HG02588 (cell line): ENCODE measurements around the gene ATG9A.

Experiments used
- ATAC-seq: cut with Tn5 transposase; IDR thresholded peaks from one replicate; pipeline ENCODE4 v1.9.1; 2021; ENCODE audit warnings: mild to moderate bottlenecking, moderate library complexity; ENCODE audit not compliant: unreplicated experiment

Gene ATG9A

DNA sequence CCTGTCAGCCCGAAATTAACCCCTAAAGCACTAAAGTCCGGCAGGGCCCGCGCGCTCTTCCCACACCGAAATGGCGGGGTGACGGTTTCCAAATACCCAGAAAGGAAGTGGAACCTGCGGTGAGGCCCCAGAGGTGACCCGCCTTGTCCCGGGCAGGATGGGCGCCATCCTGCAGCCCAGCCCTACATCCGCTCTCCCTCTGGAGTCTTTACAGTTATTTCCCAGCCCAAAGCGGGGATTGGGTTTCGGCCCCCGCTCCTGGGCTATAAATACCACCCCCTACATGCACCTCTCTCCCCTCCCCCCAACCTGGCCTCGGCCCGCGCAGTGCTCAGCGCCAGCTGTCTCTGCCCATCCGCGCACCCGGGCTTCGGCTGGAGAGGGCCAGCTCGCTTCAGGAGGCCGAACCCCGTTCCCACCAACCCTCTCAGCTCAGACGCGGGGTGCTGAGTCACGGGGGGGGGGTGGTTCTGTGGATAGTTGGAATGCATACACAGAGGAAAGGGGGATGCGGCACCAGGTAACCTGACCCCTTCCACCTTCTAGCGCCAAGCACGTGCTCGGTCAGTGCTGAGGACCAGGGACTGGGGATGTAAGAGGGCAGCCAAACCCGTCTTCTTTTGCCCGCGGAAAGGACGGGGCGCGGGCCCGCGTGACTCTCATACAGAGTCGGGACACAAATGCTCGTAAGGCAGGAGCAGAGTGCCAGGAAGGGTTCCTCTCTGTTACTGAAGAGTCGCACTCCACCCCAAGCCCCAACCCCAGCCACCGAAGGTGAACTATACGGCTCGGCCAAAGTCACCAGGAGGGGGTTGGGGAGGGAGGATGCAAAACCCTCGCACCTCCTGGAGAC is 23.7 kb upstream of the ATG9A start, which contains the start of gene TUBA4B:
TUBA4B (plus strand) TSS at position 344 of the 853 bp plus-strand sequence; CDS start at position 509, 165 bp downstream.
- ATAC-seq = peak; percentile 9

DNA sequence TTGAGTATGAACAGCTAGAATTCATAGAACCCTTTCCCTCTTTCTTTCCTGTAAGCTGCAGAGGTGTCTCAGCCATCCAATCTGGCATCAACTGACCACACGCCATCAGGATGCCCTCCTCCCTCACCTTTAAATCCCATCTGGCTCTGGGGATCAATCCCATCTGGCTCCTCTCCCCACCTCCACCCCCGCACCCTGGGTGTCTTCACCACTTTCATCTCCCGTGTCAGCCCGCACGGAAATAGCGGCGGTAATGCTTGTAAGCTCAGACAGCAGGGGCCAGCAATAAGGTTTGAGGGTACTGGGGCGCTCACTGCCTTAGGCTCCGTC is 23.1 kb upstream of the ATG9A start:
- ATAC-seq = no peak

DNA sequence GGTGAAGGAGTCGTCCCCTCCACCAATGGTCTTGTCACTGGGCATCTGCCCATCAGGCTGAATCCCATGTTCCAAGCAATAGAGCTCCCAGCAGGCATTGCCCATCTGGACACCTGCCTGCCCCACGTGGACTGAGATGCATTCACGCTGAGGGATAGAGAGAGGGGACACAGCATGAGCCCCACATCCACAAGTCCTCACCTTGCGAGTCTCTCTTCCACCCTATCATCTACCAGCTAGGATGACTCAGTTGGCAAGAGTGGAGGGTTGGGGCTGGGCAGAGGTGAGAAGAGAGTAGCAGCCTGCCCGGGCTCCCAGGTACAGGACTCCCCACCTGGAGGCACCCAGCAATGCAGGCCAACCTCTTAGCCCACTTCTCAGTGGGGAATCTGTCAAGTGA is 22.6 kb upstream of the ATG9A start:
- ATAC-seq = no peak

DNA sequence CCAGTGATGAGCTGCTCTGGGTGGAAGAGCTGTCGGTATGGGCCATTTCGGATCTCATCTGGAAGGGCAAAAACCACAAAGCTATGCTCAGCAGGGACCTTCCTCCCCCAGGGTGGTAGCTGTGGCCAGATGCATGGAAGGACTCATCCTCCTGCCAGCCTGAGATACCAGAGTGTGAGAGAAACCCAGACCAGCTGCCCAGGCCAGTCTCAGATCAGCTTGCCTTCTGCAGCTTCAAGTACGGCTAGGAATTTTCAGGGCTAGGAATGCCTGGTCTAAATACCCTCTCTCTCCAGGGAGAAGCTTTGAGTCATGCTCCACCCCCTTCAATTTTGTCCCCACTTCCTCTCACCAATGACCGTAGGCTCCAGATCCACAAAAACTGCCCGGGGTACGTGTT is 22.2 kb upstream of the ATG9A start:
- no peak for ATAC-seq

DNA sequence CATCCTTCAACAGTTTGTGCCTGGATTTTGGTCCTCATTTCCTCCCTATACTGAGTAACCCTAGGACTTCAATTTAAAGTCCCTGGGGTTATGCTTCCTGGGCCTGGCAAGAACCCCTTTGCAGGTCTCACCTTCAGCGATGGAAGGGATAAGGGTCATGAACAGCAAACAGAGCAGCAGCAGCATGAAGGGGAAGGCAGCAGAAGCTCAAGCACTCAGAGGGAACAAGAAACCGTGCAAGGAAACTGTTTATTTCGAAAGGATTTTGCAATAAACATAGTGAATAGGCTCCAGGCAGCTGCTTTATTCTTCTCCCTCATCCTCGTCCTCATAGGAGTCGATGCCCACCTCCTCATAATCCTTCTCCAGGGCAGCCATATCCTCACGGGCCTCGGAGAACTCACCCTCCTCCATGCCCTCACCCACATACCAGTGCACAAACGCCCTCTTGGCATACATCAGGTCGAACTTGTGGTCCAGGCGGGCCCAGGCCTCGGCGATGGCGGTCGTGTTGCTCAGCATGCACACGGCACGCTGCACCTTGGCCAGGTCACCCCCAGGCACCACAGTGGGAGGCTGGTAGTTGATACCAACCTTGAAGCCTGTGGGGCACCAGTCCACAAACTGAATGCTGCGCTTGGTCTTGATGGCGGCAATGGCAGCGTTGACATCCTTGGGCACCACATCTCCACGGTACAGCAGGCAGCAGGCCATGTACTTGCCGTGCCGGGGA is 20.8 kb upstream of the ATG9A start:
- ATAC-seq = no peak

DNA sequence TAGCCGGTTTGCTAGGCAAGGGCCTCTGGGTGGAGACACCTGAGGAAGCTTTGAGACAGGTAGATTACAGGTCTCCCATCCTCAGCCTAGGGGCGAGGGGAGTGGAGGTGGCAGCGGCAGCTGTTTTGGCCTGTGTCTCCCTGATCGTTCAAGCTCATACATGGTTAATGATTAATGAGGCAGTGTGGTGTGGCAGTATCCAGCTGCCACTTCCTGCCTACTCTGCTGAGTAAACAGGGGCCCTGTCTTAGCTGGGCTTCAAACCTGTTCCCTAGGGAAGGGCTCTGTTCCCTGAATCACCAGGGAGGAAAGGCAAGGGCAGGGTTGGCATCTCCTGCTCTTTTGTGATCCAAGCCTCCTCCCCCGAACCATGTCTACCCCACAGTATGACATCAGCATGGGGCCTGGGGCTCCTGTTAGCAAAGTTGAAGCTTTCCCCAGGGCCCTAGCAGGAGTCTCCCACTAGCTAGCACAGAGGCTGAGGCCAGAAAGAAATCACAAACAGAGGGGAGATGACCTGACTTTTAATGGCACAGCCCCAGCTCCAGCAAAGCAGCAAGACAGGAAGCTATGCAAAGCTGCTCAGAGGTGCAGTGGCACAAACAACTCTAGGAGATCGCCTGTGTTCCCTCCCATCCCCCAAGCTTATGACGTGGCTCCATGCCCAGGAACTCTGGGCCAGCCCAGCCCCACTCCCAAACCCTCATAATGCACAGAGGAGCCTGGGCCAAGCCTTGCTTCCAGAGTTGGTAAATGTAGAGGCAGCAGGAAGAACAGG is 20.0 kb upstream of the ATG9A start:
- peak; percentile 36 for ATAC-seq

DNA sequence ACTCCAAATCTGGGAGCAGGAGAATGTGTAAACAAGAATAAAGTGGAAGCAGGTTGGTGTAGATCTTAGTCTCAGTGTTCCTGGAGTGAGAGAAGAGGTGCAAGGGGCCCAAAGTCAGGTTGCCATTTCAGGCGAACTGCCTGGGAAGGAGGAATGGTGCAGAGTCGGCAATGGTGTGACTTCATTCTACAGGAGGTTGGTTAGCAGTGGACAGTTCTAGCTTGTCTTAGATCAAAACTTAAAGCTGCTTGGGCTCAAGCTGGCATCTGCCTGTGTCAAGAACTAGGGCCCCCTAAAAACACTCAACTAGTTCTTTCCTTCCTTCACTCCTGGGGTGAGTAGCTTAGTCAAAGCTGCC is 19.4 kb upstream of the ATG9A start:
- no peak for ATAC-seq

DNA sequence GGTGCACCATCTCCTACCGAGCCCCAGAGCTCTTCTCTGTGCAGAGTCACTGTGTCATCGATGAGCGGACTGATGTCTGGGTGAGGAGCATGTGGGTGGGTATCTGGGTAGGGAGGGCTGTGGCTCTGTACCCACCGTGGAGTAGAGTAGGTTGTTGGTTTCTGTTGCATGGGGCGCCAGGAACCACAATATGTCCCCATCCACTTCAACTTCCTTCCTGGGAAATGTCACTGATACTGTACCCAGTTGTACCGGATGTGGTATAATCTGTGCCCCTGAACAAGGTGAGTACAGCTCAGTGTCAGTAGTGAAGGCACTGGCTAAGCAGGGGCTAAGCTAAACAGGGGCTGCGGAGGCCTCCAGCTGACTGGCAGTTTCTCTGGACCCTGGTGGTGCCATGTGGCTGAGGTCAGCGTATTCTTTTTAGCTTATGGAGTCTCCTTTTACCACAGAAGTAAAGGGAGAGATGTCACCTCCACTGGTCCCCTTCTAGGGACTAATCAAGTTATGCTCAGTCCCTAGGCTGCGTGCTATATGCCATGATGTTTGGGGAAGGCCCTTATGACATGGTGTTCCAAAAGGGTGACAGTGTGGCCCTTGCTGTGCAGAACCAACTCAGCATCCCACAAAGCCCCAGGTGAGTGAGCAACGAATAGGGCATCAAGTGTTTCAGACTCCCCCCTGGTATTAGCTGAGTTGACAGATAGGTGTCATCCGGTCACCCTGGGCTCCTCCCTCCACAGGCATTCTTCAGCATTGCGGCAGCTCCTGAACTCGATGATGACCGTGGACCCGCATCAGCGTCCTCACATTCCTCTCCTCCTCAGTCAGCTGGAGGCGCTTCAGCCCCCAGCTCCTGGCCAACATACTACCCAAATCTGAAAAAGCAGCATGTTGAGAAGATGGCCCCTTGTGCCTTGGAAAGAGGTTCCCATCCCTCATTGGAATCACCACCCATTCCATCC is 18.5 kb upstream of the ATG9A start:
- ATAC-seq = no peak

DNA sequence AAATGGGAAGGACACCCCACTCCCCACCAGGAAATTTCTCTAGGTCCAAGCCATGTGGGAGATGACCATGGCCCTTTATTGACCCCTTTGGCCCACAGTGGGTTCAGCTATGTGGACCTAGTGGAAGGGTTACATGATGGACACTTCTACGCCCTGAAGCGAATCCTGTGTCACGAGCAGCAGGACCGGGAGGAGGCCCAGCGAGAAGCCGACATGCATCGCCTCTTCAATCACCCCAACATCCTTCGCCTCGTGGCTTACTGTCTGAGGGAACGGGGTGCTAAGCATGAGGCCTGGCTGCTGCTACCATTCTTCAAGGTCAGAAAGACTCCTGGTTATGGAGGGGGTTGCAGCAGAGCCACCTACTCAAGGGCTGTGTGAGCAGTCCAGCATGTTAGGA is 17.1 kb upstream of the ATG9A start:
- no peak for ATAC-seq

DNA sequence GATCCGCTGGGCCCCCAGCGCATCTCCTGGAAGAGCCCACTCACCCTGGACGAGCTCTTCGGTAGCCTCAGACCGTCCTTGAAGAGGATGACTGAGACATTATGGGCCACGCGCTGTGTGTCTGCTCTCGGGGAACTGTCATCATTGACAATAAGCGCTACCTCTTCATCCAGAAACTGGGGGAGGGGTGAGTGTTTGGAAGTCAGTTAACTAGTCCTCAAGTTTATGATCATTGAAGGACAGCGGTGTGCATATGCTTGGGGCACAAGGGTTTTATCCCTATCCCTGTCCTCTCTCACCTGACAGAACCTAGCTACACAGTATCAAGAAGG is 16.4 kb upstream of the ATG9A start:
- no peak for ATAC-seq

DNA sequence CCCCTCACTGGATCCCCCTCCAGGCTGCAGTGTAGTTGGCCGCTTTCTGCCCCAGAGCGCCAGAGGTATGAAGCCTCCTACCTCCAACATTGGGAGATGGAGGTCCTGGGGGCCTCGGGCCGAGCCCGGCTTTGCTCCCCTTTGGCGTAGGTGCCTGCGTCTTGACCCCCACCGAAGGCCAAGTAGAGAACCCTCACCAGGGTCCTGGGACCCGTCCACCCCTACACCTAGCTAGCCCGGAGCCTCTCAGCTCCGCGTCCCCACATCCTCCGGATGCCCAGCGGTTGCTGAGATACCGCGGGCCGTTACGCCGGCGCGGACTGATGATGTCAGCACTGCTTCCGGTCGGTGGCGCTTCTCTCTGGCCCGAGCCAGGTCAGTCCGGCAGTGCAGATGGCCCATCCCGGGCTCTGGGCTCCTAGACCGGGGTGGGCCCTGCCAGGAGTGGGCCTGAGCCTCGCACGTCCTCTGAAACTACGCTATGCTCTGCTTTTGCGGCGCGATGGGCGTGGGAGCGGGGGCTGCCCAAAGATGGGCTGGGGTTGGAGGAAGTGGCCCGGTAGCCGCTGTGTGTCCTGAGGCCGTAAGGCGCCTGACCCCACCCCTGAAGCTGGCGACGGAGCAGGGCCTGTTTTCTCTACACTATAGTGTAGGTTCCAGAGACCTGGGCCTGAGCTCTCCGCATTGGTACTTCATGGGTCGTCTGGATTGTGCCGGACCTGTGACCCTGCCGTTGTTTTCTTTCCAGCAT is 15.9 kb upstream of the ATG9A start, which contains the start of the genes GLB1L and STK16:
GLB1L (minus strand) TSS at position 297 of the 751 bp plus-strand sequence. CDS start 1,871 bp downstream, outside the sequence.
STK16 (plus strand) TSS at position 332 of the 751 bp plus-strand sequence. CDS start 521 bp downstream, outside the sequence.
- peak; percentile 61 for ATAC-seq

DNA sequence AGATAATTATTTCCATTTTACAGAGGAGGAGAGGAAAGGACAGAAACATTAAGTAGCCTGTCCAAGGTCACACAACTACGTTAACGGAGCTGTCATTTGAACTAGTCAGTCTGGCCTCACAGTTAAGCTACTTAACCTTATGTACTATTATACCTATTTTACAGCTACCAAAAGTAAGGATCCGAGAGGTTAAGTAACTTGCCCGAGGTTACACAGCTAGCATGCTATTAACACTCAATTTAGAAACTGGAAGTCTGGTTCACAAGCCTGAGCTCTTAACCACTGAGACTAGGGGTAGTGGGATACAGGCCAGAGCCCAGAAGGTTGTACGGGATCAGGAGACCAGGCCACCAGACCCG is 15.3 kb upstream of the ATG9A start:
- ATAC-seq = no peak

DNA sequence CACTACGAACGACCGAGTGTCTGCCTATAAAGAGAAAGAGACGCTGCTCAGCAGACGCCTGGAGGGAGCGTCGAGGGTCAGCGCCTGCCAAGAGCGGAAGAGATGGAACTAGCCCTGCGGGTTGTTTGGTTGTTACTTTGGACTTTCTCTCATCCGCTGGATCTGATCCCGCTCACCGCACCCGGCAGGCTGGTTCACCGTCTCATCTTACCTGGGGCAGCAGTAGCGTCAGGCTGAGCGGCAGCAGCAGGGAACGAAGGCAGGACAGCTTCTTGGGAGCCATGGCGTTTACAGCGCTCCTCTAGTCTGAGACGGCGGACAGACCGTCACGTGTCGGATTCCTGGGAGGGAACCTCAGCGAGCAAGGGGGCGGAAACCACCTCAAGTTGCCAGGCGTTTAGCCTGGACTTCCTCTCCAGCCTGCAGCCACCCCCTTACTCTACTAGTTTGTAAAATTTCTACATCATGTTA is 13.9 kb upstream of the ATG9A start:
- ATAC-seq = no peak

DNA sequence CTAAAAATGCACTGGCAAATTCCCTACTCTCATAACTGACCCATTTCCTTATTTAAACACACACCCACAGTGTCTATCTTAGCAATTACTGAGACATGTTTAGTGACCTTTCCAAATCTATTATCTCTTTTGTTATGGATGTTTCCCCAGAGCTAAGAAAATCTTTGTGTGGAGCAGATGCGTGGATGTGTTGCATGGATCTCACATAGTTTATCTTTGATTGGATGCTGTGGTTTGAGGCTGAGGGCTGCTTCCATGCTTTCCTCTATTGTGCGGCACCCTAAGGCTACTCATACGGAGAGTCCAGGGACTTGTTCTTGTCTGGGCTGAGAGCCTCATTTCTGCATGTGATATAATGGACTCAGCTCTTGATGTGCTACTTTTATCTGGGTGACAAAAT is 4.9 kb upstream of the ATG9A start:
- no peak for ATAC-seq

DNA sequence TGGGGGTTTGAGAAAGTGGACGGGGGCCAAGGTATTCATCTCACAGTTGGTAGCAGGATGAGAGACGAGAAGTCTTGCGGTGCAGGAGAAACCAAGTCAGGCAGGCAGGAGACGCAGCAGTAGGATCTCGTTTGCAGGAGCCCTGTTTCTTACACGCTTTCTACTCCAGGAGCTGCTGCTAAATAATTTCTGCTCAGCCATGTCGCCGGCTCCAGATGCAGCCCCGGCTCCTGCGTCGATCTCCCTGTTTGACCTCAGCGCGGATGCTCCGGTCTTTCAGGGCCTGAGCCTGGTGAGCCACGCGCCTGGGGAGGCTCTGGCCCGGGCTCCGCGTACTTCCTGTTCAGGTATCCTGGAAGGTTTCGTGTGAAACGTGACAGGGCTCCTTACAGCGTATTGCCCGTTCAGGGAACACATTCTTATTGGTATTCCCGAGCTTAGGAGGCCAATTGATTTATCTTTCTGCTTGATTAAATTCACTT is 664 bp upstream of the ATG9A start:
- no peak for ATAC-seq

DNA sequence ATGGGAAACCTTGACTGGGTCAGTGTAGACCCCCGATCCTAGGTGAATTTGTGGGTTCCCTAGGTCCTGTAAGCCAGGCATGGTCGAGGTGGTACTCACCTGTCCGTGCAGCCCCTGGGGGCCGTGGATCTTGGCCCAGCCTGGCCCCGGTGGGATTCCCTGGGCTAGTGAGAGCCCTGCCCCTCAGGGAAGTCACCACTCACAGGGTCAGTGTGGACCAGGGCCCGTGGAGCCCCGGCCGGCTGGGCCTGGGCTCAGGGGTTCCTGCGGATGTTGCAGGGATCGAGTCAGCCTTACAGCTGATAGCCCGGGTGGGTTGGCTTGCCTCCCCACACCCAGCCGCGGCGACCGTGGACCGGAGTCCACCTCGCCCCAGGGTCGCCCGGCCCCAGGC is 528 bp downstream of the ATG9A start:
- ATAC-seq = peak; percentile 9

DNA sequence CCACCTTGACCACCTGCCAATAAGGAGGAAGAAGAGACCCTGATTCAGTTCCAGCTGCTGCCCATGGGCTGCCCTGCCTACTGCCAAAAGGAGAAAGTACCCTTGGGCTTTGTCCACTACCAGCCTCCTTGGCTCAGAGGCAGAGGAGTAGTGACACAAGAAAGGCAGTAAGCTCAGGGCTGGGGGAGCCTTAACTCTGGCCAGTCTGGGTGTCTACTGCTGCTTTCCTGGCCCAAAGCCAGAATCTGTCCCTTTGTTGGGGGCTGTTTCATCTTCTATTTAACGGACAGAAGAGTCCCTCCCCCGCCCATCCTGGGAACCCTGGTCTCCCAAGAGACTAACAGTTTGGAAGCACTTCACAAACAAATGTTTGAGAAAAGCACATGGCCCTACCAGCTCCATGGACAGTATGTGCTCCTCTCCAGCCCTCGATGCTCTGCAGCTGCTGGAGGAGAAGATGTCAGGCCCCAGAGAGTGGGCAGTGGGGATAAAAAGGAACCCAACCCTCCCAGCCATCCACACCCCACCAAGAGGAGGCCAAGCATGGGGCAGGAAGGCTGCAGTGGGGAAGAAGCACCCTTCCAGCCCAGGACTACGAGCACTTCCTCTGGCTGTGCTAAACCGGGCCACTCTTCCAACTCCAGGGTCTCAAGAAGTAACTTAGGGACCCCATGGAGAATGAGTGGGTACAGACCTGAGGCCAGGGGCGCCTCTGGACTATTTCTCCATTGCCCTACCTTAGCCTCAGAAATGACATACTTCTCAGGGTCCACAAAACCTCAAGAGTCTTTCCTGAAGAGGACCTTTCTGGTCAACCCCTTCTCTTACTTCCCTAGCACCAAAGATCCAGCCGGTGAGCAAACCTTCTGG is 1.2 kb downstream of the ATG9A start:
- no peak for ATAC-seq

DNA sequence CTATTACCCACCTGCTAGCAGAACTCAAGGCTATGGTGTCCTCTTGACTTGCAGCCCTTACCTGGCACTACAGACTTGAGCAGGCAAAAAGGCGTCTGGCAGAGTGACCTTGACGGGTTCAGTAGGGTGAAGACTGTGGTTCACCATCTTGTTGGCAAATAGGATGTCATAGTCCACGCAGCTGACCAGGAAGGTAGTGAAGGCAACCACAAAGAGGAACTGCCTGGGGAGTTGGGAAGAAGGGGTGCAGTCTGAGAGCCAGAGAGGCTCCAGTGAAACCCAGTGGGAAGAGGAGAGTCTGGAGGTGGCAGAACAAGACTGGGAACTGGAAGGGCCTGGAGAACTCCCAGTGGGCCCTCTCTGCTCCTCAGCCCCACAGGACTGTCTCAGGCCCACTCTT is 4.1 kb downstream of the ATG9A start:
- no peak for ATAC-seq
